HG03354 (cell line): ENCODE results near the gene NLRP3.
A peak's percentile ranks its signal among the peaks of the same experiment; 100 is the strongest.
"Not testable (repeated sequence)": the region's sequence is repeated elsewhere in the genome, so short reads cannot be mapped to it uniquely, and the experiment has no call there.

Experiments used
- ATAC-seq: cut with Tn5 transposase; IDR thresholded peaks from one replicate; pipeline ENCODE4 v1.9.1; 2021; ENCODE audit warnings: mild to moderate bottlenecking; ENCODE audit not compliant: unreplicated experiment, poor library complexity, severe bottlenecking

The NLRP3 gene

GRCh38 chr1:247390116-247390791 is 25.7 kb upstream of the NLRP3 start:
- ATAC-seq: peak; percentile 99

GRCh38 chr1:247390996-247391395 is 25.0 kb upstream of the NLRP3 start:
- ATAC-seq: no peak

- ATAC-seq: no peak
These were observed 23.9 kb upstream of the NLRP3 start for GRCh38 chr1:247392088-247392487.

- ATAC-seq: not testable (repeated sequence)
These were observed 20.9 kb upstream of the NLRP3 start for GRCh38 chr1:247395075-247395474.

GRCh38 chr1:247400685-247401084 is 15.3 kb upstream of the NLRP3 start:
- no peak for ATAC-seq

GRCh38 chr1:247401310-247402119 is 14.5 kb upstream of the NLRP3 start:
- no peak for ATAC-seq

GRCh38 chr1:247402120-247402675 is 13.8 kb upstream of the NLRP3 start:
- ATAC-seq: no peak

GRCh38 chr1:247406014-247406656 is 9.8 kb upstream of the NLRP3 start:
- no peak for ATAC-seq

- ATAC-seq: peak; percentile 79
These were observed 8.8 kb upstream of the NLRP3 start for GRCh38 chr1:247407180-247407616.

- no peak for ATAC-seq
These were observed 7.9 kb upstream of the NLRP3 start for GRCh38 chr1:247408100-247408499.

GRCh38 chr1:247409869-247410544 is 6.0 kb upstream of the NLRP3 start:
- peak; percentile 79 for ATAC-seq

- no peak for ATAC-seq
These were observed 4.2 kb upstream of the NLRP3 start for GRCh38 chr1:247411621-247412327.

GRCh38 chr1:247417831-247418230 is 1.9 kb downstream of the NLRP3 start:
- no peak for ATAC-seq

GRCh38 chr1:247419336-247419735 is 3.4 kb downstream of the NLRP3 start:
- no peak for ATAC-seq

- ATAC-seq: no peak
These were observed 5.1 kb downstream of the NLRP3 start for GRCh38 chr1:247421074-247421473.

- no peak for ATAC-seq
These were observed 13.5 kb downstream of the NLRP3 start for GRCh38 chr1:247429496-247429895.

- no peak for ATAC-seq
These were observed 14.5 kb downstream of the NLRP3 start for GRCh38 chr1:247430434-247430833.

GRCh38 chr1:247431643-247432042 is 15.7 kb downstream of the NLRP3 start:
- no peak for ATAC-seq

- no peak for ATAC-seq
These were observed 18.0 kb downstream of the NLRP3 start for GRCh38 chr1:247434005-247434404.
